Stimulated activated CD8-positive, alpha-beta memory T cell treated with anti-CD3 and anti-CD28 coated beads, Interleukin-4, amount 100 ng/mL, for 4 hours (primary cell): ENCODE measurements around the gene UNC13C.
"Not testable (repeated sequence)": the region's sequence is repeated elsewhere in the genome, so short reads cannot be mapped to it uniquely, and the experiment has no call there.

Experiments used
- DNase-seq, 2 donors: peaks; one replicate each; pipeline ENCODE4 v3.0.0-alpha.2; 2020; ENCODE audit warnings: low read depth in 2 of 2, low spot score in 1 of 2

The UNC13C gene

GRCh38 chr15:54450288-54450687 lies 472.0 kb downstream of the UNC13C start:
- not testable (repeated sequence) for DNase-seq

- DNase-seq: no peak
These were observed 478.2 kb downstream of the UNC13C start for GRCh38 chr15:54456413-54456812.

DNA sequence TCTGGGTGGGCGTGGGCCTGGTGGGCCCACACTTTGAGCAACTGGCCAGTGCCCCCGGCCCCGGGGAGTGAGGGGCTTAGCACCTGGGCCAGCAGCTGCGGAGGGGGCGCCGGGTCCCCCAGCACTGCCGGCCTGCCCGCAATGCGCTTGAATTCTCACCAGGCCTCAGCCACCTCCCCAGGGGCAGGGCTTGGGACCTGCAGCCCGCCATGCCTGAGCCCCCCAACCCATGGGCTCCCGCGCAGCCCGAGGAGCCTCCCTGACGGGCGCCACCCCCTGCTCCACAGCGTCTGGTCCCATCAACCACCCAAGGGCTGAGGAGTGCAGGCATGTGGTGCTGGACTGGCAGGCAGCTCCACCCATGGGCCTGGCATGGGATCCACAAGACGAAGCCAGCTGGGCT lies 484.3 kb downstream of the UNC13C start:
- no peak for DNase-seq

- no peak for DNase-seq
These were observed 503.6 kb downstream of the UNC13C start for GRCh38 chr15:54481819-54482218.

DNA sequence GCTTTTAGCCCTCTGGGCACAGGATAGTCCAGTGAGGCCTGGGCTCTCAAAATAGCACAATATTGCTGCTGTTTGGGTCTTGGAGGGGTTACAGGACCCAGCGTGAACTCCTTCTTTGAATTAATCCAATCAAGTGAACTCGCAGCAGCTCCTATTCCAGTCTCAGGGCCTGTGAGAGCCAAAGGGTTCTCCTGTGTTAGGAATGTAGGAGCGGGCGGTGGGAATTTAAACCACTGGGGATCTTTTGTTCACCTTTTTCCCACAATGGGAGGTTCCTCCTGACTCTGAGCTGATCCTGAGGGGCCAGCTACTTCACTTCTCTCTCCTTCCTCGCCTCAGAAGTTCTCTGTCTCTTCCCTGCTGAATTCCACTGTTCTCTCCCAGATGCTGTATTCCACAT lies 504.0 kb downstream of the UNC13C start:
- no peak for DNase-seq

- DNase-seq: no peak
These were observed 522.1 kb downstream of the UNC13C start for GRCh38 chr15:54500330-54500729.

GRCh38 chr15:54502416-54503075 lies 524.3 kb downstream of the UNC13C start:
- DNase-seq: no peak

DNA sequence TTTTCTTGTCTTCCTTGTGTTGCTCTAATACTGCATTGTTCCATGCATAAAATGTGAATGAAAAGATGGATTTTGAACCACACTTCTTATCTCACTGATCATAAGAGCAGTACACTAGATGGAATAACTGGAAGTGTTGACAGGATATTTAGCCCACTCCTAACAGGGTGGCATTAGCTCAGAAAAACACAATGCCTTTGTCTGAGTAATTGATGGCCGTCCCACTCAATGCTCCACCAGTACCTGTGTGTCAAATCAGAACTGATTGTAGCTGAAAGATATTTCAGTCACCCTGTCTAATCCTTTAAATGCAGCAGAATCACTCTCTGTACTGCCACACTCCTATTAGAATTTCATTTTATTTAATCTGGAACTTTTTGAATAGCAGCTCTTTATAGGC lies 526.5 kb downstream of the UNC13C start:
- no peak for DNase-seq

GRCh38 chr15:54506977-54507524 lies 528.8 kb downstream of the UNC13C start:
- no peak for DNase-seq

DNA sequence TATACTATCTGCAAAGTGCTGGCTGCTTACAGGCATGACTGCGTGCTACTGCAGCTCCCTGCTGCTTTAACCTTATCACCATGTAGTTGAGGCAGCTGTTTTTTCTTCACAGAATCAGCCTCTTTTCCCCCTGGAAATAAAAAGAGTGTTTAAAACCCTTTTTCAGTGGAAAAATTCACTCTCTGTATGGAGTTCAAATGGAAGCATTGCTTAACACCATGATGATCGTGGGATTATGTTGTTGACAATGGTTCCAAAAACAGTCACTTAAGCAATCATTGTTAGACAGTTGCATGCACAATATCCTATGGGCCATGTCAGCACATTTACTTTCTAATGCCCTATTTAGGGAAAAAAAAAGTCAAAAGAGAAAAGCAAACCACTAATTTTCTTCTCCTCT lies 536.4 kb downstream of the UNC13C start:
- no peak for DNase-seq

DNA sequence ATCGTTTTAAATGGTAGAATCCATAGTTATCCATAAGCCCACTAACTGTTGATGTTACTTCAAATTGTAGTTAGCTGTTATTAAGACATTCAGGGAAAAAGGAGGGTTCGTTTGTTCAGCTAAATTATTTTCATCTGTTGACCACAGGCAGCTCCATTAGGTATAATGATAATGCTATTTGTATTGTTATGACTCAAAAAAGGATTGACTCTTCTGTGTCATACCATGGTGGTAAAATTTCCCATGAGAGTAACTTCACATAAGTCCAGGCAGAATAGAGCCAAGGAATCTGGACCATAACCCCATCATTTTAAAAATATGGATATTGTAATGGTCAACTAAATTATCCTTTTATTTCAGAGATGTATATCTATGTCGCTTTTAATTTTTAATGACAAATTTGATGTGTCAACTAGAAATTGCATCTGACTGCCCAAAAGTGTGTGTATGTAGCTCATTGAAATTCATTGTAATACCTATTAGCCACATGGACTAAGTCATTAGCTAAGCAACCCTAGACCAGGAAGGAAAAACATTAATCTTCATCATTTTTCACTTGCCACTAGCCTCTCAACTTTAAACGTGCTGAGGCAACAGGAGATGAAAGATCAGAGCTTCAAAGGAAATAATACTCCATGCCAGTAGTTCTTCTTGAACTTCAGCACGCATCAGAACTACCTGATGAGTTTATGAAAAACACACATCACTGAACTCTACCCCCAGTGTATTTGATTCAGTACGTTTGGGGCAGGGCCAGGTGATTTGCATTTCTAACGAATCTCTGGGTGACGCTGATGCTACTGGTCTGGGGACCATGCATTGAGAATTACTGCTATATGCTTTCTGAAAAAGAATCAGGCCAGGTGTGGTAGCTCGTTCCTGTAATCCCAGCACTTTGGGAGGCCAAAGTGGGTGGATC lies 537.7 kb downstream of the UNC13C start:
- DNase-seq: no peak

DNA sequence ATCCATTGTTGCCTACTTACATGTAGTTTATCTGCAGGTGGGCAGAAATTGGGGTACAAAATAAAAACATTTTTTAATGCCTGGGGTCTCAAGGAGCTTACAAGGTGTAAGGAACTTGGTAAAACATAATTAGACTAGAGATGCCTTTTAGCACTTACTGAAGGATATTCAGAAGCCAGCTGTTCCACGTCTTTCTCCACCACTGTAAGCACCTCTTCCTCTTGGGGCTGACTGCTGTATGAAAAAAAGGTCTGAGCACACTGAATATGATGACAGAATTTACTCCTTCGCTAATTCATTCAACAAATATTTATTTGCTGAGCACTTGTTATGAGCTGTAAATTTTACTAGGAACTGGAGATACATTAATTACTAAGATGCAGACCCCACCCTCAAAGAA lies 539.1 kb downstream of the UNC13C start:
- DNase-seq: no peak

GRCh38 chr15:54518156-54518882 lies 540.1 kb downstream of the UNC13C start:
- DNase-seq: no peak

DNA sequence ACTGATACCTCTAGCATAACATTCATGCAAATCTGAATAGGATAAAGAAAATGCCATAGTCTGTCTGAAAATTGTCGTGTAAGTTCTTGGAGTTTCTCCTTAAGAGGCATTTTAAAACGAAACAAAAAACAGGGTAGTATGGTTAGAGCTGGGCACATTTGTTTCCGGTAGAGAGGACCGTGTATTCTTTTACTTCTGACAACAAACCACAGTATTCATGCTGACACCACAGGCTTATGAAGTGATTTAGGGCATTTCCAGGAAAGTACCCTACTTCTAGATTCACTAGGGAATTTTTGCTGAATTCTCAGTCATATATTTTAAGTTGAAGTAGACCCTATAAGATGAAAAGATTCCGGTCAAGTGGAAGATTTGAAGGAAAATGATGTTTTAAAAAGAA lies 541.3 kb downstream of the UNC13C start:
- no peak for DNase-seq

GRCh38 chr15:54520616-54521015 lies 542.4 kb downstream of the UNC13C start:
- DNase-seq: no peak

GRCh38 chr15:54521206-54521605 lies 543.0 kb downstream of the UNC13C start:
- no peak for DNase-seq

DNA sequence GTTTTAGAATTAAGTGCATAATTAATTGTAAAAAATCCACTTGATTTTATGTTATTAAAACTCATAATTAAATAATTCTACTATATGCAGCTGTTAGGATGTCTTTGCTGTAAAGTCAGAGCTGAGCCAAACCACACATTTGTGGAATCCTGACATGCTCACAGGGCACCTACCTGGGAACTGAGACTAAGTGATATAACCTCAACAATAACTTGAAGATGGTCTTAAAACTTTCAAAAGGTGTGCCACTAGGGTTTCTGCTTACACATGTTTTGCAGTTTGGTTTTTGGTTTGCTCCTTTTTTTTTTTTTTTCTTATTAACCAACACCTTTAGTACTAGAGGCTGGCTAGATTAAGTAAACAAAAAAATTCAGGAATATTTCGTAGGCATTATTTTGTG lies 549.8 kb downstream of the UNC13C start:
- no peak for DNase-seq

GRCh38 chr15:54540721-54541120 lies 562.5 kb downstream of the UNC13C start:
- DNase-seq: no peak

GRCh38 chr15:54547491-54547890 lies 569.2 kb downstream of the UNC13C start:
- DNase-seq: no peak

DNA sequence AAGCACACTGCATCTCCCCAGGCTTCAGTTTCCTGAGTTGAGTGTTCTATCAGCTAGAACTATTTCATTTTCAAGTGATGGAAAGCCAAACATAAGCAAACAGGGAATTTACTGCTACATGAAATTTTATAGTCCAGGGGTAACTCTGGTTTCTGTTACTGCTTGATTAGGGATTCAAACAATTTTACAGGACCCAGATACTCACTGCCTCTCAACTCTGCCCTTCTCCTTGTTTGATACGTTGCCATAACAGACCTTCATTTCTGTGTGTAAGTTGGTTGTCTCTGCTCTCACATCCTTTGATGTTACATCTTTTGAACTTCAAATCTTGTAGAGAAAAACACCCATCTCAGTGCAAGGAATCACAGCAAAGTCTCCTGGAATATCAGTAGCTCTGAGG lies 572.7 kb downstream of the UNC13C start:
- no peak for DNase-seq

GRCh38 chr15:54556231-54556630 lies 578.0 kb downstream of the UNC13C start:
- no peak for DNase-seq
